ENCODE results near the gene HRH4.
A peak's percentile ranks its signal among the peaks of the same experiment; 100 is the strongest.

The HRH4 gene

DNA sequence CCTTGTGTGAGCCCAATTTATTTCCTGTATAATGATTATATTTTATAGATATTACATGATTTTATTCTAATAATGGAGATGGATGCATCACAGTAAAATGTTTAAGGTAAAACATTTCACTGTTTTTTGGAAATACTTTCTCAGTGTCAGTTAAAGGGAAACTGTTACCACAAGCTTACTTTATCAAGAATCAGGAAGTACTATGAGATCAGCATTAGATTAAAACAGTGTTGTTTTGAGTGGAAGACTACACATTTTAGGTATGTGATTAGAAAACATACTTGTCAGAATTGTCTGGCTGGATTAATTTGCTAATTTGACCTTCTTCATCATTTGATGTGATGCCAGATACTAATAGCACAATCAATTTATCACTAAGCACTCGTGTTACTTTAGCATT is at the start of gene HRH4:
TSS of gene HRH4 (plus strand) at position 250 of the 400 bp plus-strand sequence. CDS start at position 342, 92 bp downstream.
- no peak for DNase-seq

- no peak for DNase-seq
Measured at GRCh38 chr18:24413148-24413547, 47.3 kb upstream of the HRH4 start.

DNA sequence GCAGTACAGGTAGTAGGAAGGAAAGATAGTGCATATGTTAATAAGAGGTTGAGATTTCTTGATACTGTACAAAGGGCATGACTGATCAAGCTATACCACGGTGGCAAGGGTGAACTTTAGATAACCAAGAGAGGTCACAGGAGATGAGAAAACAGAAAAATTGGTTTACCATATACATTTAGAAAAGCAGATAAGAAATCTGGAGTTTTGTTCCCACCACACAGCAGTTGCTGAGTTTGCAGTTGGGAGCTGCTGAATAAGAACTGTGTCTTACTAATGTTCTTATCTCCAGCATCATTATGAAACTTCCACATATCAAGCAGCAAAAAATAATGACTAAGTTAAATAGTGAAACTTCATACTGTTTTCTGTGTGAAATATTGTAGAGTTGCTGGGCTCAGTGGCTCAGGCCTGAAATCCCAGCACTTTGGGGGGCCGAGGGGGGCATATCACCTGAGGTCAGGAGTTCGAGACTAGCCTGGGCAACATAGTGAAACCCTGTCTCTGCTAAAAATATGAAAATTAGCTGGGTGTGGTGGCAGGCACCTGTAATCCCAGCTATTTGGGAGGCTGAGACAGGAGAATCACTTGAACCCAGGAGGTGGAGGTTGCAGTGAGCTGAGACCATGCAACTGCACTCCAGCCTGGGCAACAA is 46.0 kb upstream of the HRH4 start:
- DNase-seq = peak; percentile 29 to 50

- DNase-seq = no peak
Measured at GRCh38 chr18:24417480-24417879, 43.0 kb upstream of the HRH4 start.

DNA sequence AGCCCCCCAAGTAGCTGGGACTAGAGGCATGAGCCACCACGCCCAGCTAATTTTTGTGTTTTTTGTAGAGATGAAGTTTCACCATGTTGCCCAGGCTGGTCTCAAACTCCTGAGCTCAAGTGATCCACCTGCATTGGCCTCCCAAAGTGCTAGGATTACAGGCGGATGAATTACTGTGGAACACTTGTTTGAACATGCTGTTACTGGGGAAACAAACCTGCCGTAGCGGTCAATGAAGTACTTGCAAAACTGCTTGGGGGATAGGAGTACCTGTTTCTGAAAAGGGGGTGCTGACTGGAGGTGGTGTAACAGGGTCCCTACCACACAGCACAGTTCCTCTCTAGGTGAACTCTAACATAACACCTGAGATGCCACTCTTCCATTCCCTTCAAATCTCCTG is 39.9 kb upstream of the HRH4 start:
- DNase-seq = no peak

- no peak for DNase-seq
Measured at GRCh38 chr18:24421831-24422230, 38.6 kb upstream of the HRH4 start.

DNA sequence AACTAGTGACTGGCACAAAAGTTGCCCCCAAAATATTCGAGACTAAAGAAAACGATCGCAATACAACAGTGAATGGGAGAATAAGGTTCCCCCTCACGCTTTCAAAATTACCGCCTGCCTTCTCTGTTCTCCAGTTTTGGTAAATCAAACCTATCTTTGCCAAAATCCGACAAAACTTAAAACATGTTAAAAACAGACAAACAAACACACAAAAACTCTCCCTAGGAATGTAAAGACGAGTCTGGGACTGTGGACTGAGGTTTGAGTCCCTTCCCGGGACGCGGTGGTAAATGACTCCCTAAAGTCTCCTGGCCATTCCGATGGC is 34.4 kb upstream of the HRH4 start:
- no peak for DNase-seq

GRCh38 chr18:24426398-24427294 is 33.8 kb upstream of the HRH4 start, which contains the start of gene IMPACT:
Gene IMPACT, plus strand, starts transcription at chr18:24426670. Its CDS starts 87 bp downstream, at chr18:24426757.
- peak; percentile 76 to 80 for DNase-seq

DNA sequence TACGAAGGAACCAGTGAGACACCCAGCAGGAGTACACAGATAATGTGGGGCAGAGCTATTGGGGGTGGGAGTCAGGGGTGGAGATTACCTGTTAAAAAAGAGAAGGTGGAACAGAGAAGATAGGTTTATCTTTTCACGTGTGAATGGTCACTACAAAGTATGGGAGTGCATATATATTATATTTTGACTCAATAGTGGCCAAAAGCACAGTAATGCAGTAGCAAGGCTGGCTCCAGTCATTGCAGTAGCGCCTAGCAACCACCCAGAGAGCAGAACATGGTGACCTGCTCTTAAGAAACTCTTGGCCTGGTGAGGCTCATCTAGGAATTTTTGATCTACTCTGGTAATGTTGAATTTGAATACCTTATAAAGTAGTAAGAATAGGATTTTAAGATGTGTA is 33.0 kb upstream of the HRH4 start:
- DNase-seq = no peak

GRCh38 chr18:24428709-24429108 is 31.7 kb upstream of the HRH4 start:
- no peak for DNase-seq

DNA sequence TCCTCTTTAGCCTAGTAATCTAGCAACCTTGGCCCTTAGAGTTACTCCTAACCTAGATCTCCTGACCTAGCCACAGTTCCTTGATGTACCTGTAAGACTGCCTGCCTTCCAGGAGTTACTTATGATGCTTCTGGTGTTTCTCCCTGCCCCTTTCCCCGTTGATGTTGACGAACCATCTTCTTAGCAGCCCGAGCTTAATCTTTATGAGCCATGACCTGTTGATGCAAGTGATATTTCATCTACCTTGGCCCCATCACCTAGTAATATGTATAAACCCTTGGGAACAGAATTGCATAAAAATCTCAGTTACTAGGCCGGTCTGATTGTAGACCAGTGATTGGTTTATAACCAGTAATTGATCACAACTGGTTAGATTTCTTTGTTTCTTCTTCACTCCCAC is 31.2 kb upstream of the HRH4 start:
- DNase-seq = no peak

GRCh38 chr18:24432618-24433017 is 27.8 kb upstream of the HRH4 start:
- no peak for DNase-seq

DNA sequence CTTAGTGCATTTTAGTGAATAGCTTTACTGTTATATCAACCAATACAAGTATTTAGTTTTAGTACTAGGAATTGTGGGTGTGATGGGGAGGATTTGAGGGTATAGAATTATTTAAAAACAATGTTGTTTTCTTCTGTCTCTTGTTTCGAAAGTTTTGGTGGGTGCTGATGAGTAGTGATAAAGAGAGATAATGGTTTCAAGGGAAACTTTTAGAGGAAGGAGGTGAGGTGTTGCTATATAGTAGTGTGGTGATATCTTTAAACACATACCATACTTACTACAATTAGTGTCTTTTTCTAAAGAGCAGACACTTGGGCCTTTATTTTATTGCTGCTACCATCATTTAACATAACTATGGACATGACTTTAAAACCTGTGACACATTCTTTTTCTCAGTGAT is 23.5 kb upstream of the HRH4 start:
- no peak for DNase-seq

DNA sequence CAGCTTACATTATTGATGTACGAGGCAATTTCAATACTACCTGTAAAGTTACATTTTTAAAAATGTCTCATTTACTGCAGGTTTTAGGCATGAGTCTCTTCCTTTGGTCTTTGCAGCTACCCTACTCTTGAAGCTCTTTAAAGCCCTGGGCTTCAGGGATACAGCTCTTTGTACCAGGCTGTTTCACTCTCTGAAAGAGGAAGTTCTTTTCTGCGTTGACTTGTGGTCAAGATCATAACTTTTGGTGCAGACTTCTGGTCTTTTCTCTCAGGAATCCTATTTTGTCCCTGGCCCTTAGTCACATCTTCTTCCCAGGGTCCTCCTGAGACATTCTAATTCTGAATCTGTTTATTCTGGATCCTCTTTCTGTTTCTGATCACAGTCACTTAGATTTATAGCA is 16.6 kb upstream of the HRH4 start:
- DNase-seq = no peak

GRCh38 chr18:24446453-24446852 is 14.0 kb upstream of the HRH4 start:
- no peak for DNase-seq

DNA sequence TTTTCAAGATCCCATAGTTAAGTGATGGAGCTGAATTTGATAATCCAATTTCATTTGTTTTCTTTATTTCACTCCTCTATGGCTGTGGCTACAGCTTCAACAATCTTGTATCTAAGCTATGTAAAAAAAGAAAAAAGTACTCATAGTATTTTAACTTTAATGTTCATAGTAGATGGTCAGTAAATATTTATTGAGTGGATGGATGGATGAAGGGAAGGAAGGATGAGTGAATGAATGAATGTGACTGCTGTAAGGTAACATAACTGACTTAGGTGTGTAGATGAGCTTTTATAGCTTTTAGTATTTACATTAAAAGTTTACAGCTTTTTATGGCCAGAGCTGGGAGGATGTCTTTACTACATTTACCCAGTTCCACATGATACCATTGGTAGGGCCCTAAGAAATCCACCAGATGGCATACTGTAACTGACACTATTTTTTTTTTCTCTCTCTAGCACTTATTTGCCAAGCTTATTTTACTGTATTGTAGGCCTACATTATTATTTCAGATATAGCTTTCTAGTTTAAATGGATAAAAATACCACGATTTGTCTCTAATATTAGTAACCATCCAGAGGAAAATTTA is 13.4 kb upstream of the HRH4 start:
- DNase-seq = no peak

GRCh38 chr18:24447961-24448360 is 12.5 kb upstream of the HRH4 start:
- no peak for DNase-seq

DNA sequence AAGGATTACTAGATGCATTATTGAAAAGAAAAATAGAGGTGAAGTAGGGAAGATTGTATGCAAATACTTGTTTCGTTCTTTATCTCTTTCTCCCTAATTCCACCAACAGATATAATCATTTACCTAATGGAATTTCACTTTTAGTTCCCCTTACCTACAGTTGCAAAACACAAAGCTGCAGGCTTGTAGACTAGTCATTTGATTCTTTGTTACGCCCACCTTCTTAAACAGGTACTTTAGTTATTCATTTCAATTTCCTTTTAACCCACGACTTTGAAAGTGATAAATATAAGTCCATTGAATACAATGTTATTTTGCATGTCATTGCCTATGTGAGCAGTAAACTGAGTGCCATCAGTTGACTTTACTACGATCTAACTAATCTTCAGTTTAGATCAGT is 3.9 kb upstream of the HRH4 start:
- DNase-seq = no peak

DNA sequence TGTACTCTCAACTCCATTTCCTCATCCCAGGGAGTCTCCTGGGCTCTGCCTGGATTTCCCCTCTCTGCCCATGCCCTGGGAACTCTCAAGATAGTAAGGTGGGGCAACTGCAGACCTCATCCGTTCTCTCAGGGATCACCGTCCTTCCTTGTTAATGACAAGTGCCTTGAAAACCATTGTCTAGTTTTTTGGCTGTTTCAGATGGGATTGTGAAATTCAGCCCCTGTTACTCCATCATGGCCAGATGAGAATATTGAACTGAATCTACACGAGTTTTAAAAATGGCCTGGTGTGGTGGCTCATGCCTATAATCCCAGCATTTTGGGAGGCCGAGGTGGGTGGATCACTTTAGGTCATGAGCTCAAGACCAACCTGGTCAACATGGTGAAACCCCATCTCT is 665 bp upstream of the HRH4 start:
- DNase-seq = no peak

GRCh38 chr18:24461996-24462395 is 1.6 kb downstream of the HRH4 start:
- no peak for DNase-seq

DNA sequence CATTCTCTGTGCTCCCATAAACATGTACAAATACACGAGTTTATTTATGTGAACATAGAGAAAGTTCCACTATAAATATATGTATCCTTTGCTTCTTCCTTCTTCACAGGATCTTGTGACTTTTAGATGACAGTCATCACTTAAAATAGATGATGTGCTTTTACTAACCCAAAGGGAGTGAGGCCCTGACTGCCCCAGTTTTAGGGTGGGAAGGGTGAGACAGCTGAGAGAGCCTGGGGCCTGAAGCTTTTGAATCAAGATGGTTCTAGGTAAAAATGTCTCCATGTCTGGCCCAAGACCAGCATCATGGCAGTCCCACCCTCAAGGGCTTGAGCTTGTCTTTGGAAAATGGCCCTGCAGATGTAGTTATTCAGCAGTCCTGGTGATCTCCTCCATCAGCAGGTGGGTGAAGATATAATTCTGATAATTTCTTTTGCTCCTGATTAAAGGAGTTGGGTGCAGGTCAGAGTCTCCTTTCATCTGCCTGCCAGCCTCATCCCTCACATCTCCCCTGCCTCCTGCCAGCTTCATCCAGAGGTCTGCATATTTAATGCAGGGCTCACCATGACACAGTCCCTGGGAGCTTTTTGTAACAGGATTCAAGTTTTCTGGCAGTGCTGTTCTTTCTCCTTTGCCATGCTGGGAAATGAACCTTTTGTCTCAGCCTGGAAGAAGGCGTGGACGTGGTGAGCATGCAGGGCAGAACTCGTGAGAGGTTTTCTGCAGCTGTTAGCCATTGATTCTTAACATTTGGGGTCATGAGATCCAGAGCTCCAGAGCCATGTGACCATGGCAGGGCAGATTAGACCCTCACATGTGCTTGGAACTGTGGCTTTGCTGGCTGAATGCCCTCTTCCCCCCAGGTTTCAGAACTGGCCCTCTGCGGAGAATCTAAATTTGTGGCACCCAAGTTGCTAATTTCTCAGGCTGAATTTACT is 2.7 kb downstream of the HRH4 start:
- no peak for DNase-seq

DNA sequence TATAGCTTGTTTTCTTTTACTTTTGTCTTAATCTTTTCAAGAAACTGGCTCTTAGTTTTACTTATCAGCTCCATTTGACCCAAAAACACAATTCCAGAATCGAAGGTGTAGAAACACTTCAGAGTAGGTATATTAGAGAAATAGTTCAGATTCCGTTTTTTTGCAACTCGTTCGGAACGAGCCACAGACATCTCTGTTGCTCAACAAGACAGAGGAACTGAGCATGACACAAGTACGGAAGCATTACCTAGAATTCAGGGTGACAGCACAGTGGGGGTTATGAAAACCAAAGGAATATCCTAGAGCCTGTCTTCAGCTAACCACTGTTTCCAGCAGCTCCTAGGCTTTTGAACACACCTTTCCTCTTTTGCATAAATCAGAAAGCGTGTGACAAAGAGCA is 5.0 kb downstream of the HRH4 start:
- no peak for DNase-seq

DNA sequence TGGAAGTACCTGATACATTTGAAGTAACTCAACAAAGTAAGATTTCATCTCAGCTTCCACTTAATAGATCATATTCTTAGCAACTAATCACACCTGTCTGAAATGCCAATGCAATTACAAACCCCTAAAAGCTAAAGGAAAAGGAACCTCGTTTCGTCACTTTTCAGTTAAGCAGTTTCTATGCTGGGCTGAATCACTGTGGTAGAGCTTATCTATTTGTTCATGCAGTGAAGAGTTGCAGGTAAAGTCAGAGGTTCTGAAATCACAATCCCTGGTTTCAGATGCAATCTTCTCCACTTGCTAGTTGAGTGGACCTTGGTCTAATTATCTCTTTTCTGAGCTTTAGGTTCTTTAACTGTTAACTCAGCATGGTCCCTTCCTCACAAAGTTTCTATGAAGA is 6.3 kb downstream of the HRH4 start:
- no peak for DNase-seq

All from activated CD4-positive, alpha-beta T cell treated with anti-CD3 and anti-CD28 coated beads, Interleukin-2, amount 50 U/mL, for 48 hours (primary cell).